Stimulated activated CD4-positive, alpha-beta T cell treated with anti-CD3 and anti-CD28 coated beads, Interleukin-1b, Interleukin-23, amount 100 ng/mL, for 24 hours (primary cell): ENCODE data around the gene MYT1.
"Not testable (repeated sequence)": the region's sequence is repeated elsewhere in the genome, so short reads cannot be mapped to it uniquely, and the experiment has no call there.

Experiments
- DNase-seq, 4 experiments: peaks; one replicate each; pipeline ENCODE4 v3.0.0-alpha.2; 2020; ENCODE audit warnings: low read depth in 4 of 4, low spot score in 1 of 4

Gene MYT1

DNA sequence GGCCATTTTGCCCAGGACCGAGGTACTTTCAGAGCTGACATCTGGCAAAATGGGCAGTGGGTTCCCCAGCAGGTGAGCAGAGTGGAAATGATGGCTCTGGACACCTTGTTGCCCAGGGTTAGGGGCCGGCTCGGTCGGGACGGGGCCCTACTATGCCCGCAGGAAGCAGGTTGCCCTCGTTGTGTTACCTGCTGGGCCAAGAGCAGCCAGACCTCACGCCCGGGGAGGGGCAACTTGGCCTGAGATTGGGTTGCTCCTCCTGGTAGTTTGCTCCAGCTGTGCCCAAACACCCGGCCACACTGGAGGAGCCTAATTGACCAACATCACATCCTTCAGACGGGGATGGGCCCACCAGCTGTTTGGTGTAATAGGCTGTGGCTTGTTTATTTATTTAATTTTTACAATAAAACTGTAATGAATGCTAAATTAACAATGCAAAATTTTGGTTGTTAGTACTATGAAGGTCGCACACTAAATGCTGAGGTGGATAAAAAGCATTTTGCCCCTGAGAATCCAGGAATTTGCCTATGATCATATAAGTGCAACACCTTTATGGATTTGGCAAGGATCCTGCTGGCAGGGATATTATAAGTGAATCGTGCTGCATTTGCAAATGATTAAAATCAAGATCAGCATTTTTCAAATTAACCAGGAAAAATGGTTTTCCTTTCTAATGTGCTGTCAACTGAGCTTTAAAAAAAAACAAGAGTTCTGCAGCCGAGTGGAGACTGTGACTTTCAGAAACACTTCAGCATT lies 64.7 kb downstream of the MYT1 start:
- DNase-seq, result no peak

- no peak for DNase-seq
Observed at GRCh38 chr20:64229507-64230061, 65.3 kb downstream of the MYT1 start.

- DNase-seq, result no peak
Observed at GRCh38 chr20:64230461-64231145, 66.4 kb downstream of the MYT1 start.

- DNase-seq, result no peak
Observed at GRCh38 chr20:64231621-64232550, 67.6 kb downstream of the MYT1 start.

DNA sequence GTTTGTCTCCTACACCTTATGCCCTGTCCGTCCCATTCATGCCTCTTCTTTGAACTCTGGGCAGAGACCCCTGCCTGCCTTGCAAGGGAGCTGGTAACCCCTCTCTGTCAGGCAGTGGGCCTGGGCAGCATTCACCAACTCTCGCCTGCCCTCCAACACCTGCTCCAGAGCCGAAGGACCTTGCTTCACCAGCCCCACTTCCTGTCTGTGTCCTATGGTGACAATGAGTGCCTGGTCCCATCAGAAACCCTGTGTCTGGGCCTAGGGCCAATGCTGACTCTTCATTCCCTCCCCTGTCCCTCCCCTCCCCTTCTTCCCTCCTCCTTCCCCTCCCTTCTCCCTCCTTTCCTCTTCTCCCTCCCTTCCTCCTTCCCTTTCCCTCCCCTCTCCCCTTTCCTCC lies 68.5 kb downstream of the MYT1 start:
- DNase-seq, result no peak

DNA sequence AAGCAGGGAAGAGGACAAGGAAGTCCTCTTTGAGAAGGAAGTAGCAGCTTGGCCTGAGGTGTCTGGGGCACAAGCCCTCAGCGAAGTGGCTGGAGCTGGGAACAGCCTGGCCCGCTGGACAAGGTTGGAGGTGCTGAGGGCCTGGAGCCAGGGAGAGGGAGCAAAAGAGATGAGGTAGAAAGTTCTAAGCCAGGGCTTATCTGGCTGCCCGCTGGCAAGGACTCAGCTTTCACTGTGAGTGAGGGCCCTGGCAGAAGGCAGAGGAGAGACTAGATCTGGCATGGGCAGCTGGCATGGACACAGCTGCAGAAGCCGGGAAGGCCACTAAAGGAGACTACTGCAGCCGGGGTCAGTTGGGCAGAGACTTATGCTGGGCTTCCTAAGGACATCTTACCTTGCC lies 69.5 kb downstream of the MYT1 start:
- DNase-seq, result no peak

DNA sequence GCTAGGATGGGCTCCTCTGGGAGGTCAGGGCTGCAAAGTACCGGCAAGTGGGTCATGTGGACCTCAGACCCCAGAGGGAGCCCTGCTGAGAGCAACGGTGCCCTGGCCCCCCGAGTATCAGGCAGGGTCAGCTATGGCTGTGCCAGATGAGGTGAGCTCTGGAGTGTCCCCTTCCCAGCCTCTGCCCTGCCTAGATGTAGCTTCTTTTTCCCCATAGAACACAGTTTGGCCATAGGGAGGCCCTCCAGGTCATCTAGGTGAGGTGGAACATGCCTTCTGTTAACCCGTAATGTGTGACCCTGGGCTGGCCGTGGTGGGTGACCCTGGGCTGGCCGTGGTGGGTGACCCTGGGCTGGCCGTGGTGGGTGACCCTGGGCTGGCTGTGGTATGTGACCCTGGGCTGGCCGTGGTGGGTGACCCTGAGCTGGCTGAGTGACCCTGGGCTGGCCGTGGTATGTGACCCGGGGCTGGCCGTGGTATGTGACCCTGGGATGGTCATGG lies 70.1 kb downstream of the MYT1 start:
- no peak for DNase-seq

DNA sequence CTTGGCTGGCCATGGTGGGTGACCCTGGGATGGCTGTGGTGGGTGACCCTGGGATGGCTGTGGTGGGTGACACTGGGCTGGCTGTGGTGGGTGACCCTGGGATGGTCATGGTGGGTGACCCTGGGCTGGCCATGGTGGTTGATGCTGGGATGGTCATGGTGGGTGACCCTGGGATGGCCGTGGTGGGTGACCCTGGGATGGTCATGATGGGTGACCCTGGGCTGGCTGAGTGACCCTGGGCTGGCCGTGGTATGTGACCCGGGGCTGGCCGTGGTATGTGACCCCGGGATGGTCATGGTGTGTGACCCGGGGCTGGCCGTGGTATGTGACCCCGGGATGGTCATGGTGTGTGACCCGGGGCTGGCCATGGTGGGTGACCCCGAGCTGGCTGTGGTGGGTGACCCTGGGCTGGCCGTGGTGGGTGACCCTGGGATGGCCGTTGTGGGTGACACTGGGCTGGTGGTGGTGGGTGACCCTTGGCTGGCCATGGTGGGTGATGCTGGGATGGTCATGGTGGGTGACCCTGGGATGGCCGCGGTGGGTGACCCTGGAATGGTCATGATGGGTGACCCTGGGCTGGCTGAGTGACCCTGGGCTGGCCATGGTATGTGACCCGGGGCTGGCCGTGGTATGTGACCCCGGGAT lies 70.8 kb downstream of the MYT1 start:
- DNase-seq, result not testable (repeated sequence)

DNA sequence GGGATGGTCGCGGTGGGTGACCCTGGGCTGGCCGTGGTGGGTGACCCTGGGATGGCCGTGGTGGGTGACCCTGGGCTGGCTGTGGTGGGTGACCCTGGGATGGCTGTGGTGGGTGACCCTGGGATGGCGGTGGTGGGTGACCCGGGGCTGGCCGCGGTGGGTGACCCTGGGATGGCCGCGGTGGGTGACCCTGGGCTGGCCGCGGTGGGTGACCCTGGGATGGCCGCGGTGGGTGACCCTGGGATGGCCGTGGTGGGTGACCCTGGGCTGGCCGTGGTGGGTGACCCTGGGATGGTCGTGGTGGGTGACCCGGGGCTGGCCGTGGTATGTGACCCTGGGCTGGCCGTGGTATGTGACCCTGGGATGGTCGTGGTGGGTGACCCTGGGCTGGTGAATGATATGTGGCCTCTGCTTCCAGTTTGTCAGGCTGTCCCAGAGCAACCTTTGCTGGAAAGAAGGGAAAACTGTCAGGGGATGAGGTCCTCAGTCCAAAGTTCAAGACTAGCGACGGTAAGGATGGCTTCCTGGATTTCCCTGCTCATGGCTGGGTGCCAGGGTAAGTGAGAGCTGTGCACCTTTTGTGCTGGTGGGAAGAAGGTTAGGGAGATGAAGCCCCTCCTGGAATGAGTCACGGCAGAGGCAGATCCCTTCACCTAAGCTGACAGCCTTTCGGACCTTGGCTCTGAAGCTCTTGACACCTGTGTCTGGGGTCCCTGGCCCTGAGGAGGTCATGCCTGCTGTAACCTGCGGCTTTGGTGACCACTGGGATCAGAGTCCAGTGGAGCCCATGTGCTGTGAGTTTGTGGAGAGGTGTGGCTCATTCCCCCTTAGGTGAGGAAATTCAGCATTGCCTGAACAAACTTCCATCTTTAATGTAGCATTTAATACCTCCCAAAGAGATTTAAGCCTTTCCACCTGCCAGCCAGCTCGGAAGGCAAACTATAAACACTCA lies 72.2 kb downstream of the MYT1 start:
- DNase-seq, result no peak

GRCh38 chr20:64237316-64237715 lies 73.1 kb downstream of the MYT1 start:
- DNase-seq, result no peak

- DNase-seq, result no peak
Observed at GRCh38 chr20:64238115-64238825, 74.0 kb downstream of the MYT1 start.

GRCh38 chr20:64238851-64239387 lies 74.7 kb downstream of the MYT1 start:
- no peak for DNase-seq

DNA sequence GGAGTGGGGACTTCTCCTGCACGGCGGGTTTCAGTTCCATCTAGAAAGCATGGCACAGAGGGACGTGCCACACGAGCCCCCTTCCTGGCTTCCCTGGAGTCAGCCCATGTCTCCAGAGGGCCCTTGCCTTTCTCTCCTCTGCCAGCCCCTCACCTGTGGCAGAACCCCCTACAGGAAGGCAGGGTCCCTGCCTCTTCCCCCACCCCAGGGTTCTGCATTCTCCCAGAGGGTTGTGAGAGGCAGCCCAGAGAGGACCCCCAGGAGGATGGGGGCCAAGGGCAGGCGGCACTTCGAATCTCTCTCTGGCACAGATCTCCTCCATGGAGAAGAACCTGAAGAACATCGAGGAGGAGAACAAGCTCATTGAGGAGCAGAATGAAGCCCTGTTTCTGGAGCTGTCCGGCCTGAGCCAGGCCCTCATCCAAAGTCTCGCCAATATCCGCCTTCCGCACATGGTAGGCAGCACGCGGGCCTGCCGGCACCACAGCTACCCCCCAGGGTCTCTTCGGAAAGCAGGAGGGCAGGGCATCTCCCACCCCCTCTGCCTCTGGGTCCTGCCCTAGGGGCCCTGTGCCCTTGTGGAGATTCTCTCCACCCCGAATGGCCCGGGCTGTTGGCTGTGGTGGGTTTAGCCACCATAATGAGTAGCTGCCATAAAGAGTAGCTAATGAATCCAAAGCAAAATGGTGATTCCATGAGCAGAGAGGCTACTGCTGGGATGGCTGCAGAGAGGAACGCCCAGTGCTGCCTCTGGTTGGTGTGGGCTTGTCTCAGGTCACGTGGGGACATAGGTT lies 75.4 kb downstream of the MYT1 start:
- no peak for DNase-seq

DNA sequence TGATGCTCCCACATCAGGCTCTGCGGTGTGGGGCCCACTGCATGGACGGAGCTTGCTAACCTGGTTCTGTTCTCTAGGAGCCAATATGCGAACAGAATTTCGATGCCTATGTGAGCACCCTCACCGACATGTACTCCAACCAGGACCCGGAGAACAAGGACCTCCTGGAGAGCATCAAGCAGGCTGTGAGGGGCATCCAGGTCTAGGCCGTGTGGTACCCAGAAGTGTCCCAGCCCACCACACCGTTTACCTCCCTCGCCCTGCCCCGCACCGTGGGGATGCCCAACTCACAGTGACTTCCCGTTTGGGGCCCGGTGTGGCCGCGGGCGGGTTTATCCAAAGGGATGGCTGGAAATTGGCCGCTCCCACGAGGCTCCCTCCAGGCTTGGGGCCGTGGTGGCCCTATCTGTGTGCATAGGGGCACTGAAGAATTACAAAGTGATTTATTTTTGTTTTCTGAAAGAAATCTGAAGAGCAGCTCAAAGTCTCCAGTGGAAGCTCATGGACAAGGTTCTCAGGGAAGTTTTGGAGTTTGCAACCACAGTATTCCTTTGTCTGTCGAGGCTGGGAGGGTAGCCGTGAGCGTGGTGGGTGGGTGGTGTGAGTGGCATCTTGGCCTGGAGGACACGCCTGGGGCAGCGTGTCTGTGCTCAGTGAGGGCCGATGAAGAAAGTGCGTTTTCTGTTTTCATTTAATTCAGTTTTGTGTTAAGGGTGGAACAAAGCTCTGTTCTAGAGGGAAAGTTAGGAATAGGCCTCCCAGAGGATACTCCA lies 76.2 kb downstream of the MYT1 start:
- DNase-seq, result no peak

DNA sequence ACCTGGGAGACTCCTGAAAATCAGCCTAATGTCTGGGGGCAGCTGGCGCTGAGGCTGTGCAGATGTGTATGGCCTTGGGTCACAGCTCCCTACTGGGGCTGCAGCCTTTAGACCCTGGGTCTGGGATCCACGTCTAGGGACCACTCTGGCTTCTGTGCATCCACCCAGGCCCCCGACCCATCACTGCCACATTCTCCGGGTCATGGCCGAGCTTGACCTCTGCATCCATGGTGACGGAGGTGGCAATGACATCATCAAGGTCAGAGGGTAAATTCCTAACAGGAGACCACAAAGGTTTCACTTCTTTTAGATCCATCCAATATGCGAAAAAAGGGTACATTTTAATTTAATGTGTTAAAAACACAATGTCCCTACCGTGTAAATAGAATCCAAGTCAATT lies 76.8 kb downstream of the MYT1 start:
- DNase-seq, result no peak

GRCh38 chr20:64242003-64242796 lies 77.9 kb downstream of the MYT1 start:
- DNase-seq, result no peak
